GM18511 (cell line): Measurements from ENCODE around the gene EMILIN1.
A peak's percentile ranks its signal among the peaks of the same experiment; 100 is the strongest.

ENCODE experiments used
- ATAC-seq: cut with Tn5 transposase; IDR thresholded peaks from one replicate; pipeline ENCODE4 v1.9.1; 2021; ENCODE audit warnings: mild to moderate bottlenecking, moderate library complexity; ENCODE audit not compliant: unreplicated experiment

EMILIN1 gene

DNA sequence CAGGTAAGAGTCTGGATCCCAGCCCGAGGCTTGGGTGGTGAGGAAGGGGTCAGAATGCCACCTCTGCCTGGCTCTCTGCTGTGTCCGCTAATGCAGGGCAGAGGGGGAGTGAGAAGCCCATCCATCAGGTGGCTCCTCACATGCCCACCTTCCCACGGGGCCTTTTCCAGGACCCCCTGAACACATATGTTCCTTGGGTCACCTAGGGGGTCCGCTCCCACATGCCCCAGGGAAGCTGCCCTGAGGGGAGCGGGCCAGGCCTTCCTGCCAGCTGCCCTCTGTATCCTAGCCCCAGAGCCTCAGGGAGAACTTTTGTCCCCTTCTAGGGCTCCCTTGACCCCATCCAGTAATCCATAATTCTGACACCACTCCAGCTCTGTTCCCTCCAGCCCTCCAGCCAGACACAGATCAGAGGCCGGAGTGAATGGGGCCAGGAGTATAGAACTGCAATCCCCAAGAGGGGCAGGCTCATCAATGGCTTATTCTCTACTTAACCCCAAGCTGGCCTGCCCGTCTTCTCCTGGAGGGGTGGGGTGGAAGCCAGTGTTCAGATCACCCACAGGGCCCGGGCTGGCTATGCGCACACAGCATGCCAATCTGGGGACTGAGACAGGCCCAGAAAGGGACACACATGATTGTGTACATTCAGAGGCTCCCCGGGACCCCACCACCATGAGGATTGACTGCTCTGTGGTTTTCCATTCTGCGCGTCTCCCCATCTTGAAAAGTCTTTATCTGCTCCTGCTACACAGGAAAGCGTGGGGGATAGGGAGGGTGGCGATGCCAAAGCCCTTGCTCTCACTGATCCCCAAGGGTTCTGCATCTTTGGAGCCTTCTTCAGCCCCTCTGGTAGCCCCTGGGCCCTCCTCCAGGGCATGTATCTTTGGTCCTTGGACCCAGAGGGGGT is 1.1 kb downstream of the EMILIN1 start:
- ATAC-seq = no peak

DNA sequence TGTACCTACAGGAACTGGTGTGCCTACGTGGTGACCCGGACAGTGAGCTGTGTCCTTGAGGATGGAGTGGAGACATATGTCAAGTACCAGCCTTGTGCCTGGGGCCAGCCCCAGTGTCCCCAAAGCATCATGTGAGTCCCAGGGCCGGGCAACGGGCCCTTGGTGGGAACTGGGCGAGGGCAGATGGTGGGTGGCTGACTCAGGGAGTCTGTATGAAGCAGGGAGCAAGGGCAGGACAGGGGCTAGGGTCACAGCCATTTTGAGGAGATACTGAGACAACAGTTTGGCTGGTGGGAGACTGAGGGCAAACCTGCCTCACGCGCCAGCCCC is 1.7 kb downstream of the EMILIN1 start:
- no peak for ATAC-seq

DNA sequence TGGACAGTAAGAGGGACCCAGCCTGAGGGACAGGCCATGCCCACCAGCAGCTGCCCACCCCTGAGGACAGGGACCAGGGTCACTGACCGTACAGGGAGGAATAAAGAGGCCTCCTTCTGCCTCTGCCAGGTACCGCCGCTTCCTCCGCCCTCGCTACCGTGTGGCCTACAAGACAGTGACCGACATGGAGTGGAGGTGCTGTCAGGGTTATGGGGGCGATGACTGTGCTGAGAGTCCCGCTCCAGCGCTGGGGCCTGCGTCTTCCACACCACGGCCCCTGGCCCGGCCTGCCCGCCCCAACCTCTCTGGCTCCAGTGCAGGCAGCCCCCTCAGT is 2.2 kb downstream of the EMILIN1 start:
- ATAC-seq = no peak

DNA sequence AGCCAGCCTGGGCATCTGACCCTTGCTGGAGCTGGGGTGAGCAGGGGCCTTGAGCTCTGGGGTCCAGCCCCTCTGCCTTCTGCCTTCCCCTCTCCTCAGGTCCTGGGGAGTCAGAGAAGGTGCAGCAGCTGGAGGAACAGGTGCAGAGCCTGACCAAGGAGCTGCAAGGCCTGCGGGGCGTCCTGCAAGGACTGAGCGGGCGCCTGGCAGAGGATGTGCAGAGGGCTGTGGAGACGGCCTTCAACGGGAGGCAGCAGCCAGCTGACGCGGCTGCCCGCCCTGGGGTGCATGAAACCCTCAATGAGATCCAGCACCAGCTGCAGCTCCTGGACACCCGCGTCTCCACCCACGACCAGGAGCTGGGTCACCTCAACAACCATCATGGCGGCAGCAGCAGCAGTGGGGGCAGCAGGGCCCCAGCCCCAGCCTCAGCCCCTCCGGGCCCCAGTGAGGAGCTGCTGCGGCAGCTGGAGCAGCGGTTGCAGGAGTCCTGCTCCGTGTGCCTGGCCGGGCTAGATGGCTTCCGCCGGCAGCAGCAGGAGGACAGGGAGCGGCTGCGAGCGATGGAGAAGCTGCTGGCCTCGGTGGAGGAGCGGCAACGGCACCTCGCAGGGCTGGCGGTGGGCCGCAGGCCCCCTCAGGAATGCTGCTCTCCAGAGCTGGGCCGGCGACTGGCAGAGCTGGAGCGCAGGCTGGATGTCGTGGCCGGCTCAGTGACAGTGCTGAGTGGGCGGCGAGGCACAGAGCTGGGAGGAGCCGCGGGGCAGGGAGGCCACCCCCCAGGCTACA is 3.8 kb downstream of the EMILIN1 start:
- ATAC-seq = no peak

DNA sequence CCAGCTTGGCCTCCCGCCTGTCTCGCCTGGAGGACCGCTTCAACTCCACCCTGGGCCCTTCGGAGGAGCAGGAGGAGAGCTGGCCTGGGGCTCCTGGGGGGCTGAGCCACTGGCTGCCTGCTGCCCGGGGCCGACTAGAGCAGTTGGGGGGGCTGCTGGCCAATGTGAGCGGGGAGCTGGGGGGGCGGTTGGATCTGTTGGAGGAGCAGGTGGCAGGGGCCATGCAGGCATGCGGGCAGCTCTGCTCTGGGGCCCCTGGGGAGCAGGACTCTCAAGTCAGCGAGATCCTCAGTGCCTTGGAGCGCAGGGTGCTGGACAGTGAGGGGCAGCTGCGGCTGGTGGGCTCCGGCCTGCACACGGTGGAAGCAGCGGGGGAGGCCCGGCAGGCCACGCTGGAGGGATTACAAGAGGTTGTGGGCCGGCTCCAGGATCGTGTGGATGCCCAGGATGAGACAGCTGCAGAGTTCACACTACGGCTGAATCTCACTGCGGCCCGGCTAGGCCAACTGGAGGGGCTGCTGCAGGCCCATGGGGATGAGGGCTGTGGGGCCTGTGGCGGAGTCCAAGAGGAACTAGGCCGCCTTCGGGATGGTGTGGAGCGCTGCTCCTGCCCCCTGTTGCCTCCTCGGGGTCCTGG is 4.5 kb downstream of the EMILIN1 start:
- ATAC-seq = no peak

DNA sequence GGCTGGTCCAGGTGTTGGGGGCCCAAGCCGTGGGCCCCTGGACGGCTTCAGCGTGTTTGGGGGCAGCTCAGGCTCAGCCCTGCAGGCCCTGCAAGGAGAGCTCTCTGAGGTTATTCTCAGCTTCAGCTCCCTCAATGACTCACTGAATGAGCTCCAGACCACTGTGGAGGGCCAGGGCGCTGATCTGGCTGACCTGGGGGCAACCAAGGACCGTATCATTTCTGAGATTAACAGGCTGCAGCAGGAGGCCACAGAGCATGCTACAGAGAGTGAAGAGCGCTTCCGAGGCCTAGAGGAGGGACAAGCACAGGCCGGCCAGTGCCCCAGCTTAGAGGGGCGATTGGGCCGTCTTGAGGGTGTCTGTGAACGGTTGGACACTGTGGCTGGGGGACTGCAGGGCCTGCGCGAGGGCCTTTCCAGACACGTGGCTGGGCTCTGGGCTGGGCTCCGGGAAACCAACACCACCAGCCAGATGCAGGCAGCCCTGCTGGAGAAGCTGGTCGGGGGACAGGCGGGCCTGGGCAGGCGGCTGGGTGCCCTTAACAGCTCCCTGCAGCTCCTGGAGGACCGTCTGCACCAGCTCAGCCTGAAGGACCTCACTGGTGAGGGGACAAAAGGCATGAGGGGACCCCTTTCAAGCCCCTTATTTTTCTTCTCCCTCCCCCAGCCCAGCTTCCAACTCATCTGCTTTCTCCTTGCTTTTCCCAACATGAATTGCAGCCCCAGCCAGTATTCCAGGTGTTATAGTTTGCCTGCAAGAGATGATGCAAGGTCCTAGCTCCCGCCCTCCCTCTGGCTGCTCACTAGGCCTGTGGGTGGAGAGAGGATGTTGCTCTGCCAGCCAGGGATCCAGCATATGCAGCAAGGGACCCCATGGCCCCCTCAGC is 5.2 kb downstream of the EMILIN1 start:
- no peak for ATAC-seq

DNA sequence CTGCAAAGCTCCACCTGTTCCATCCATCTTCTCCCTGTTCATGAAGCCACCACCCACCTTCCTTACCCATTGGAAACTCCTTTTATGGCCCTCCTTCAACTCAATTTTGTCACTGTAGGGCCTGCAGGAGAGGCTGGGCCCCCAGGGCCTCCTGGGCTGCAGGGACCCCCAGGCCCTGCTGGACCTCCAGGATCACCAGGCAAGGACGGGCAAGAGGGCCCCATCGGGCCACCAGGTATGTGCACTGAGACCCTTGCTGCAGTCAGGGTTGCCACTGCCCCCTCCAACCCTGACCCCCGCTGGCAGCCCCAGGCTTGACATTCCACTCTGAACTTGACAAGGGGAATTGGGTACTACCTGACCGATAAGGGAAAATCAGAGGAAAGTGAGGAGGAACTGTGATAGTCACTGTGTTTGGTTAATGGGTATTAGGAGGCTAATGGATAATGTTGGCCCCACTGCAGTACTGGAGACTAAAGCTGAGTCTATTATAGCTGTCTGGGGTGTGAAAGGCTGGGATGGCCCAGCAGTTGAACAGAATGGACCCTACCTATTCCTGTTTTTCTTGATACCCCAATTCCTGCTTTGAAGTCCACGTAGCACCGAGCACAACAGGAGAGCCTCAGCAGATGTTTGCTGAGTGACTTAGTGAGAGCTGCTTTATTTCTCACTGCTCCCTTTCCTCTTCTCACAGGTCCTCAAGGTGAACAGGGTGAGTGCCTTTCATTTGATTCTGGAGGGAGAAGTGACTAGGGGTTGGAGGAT is 6.1 kb downstream of the EMILIN1 start:
- no peak for ATAC-seq

DNA sequence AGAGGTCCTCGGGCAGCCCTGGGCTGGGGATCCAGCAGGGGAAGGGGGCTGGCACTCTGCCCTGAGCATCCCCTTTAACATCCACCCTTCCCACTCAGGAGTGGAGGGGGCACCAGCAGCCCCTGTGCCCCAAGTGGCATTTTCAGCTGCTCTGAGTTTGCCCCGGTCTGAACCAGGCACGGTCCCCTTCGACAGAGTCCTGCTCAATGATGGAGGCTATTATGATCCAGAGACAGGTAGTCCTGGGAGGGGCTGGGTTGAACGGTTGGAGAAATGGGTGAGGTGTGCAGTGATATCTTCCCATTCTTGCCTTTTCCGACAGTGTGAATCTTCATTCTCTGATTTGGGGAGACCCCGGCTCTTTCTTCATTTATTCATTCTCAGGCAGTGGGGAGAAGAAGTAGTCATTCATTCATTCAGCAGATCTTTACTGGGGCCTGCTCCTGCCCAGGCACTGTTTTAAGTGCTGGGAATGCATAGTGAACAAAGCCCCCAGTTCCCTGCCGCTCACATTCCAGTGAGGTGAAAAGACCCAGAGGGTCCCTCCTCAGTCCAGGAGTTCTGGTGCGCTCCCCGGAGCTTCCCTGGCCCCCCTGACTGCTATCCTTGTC is 6.8 kb downstream of the EMILIN1 start:
- ATAC-seq = no peak

DNA sequence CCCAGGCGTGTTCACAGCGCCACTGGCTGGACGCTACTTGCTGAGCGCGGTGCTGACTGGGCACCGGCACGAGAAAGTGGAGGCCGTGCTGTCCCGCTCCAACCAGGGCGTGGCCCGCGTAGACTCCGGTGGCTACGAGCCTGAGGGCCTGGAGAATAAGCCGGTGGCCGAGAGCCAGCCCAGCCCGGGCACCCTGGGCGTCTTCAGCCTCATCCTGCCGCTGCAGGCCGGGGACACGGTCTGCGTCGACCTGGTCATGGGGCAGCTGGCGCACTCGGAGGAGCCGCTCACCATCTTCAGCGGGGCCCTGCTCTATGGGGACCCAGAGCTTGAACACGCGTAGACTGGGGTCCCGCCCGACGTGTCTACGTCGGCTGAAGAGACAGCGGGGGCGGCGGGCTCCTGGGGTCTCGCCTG is 7.3 kb downstream of the EMILIN1 start:
- peak; percentile 14 for ATAC-seq

DNA sequence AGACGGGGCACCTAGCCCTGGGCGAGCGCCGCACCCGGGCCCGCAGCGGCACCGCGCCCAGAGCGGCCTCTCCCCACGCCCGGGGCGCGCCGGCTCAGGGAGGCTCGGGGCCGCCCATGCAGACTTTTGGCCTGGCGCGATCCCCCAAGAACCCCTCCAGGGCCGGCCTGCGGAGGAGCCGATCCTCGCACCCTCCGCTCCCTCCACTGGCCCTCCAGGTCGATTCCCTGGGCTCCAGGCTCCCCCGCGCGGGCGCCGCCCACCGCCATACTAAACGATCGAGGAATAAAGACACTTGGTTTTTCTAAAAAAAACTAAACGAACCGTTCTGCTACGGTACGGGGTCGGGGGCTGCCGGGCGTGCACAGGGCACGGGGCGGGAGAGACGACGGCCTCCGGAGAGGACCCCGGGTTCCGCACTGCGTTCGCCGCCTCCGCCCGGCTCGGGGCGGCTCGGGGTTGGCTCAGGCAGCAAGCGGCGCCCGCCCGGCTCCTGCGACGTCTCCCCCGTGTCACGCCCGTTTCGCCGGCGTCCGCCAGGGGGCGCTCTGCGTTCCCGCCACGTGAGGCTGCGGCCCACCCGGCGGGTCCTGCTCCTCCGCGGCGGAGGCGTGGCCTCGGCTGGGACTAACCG is 7.8 kb downstream of the EMILIN1 start:
- ATAC-seq = peak; percentile 81

DNA sequence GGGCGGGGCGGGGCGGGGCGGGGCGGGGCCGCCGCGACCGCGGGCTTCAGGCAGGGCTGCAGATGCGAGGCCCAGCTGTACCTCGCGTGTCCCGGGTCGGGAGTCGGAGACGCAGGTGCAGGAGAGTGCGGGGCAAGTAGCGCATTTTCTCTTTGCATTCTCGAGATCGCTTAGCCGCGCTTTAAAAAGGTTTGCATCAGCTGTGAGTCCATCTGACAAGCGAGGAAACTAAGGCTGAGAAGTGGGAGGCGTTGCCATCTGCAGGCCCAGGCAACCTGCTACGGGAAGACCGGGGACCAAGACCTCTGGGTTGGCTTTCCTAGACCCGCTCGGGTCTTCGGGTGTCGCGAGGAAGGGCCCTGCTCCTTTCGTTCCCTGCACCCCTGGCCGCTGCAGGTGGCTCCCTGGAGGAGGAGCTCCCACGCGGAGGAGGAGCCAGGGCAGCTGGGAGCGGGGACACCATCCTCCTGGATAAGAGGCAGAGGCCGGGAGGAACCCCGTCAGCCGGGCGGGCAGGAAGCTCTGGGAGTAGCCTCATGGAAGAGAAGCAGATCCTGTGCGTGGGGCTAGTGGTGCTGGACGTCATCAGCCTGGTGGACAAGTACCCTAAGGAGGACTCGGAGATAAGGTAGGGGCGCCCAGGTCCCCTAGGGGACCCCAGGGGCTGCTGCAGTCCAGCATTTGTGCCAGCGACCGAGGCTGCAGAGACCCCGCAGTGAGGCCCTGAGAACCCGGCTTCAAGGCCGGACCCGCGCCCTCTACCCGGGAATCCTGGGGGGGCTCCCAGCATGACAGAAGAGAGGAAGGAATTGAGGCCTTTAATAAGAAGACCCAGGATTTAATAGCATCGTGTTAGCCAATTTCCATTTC is 8.5 kb downstream of the EMILIN1 start, which contains the start of gene KHK:
TSS of gene KHK (plus strand) at position 49 of the 870 bp plus-strand sequence. CDS start at position 537, 488 bp downstream.
- ATAC-seq = peak; percentile 12

DNA sequence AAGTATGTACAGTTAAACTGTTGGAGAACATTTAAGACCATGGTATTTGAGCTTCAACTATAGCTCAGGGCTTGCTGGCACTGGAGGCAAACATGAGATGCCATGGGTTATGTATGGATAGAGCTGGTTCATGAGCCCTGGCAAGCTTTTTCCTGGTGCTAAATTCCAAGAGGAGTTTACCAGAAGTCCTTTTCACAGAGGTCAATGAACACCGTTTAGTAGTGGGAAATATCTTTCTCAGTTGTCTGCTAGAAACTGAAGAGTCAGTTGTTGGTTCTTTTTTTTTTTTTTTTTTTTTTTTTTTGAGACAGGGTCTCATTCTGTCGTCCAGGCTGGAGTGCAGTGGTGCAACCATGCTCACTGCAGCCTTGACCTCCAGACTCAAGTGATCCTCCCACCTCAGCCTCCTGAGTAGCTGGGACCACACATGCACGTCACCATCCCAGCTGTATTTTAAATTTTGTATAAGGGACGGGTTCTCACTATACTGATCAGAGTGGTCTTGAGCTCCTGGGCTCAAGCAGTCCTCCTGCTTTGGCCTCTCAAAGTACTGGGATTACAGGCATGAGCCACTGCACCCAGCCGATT is 9.5 kb downstream of the EMILIN1 start:
- no peak for ATAC-seq

DNA sequence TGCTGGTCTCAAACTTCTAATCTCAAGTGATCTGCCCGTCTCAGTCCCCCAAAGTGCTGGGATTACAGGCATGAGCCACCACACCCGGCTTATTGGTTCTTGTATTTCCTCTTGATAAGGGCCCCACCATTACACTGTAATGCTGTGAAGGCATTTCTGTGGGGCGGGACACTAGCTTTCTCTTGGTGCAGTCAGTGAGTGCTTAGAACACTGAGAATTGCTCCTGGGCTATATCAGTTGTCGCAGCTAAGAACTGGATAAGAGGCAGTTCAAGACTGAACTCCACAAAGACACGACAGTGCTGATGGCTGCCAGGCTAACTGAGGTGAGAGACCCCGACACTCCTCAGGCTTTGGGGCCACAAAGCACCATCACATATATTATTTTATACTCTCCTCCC is 10.2 kb downstream of the EMILIN1 start:
- no peak for ATAC-seq

DNA sequence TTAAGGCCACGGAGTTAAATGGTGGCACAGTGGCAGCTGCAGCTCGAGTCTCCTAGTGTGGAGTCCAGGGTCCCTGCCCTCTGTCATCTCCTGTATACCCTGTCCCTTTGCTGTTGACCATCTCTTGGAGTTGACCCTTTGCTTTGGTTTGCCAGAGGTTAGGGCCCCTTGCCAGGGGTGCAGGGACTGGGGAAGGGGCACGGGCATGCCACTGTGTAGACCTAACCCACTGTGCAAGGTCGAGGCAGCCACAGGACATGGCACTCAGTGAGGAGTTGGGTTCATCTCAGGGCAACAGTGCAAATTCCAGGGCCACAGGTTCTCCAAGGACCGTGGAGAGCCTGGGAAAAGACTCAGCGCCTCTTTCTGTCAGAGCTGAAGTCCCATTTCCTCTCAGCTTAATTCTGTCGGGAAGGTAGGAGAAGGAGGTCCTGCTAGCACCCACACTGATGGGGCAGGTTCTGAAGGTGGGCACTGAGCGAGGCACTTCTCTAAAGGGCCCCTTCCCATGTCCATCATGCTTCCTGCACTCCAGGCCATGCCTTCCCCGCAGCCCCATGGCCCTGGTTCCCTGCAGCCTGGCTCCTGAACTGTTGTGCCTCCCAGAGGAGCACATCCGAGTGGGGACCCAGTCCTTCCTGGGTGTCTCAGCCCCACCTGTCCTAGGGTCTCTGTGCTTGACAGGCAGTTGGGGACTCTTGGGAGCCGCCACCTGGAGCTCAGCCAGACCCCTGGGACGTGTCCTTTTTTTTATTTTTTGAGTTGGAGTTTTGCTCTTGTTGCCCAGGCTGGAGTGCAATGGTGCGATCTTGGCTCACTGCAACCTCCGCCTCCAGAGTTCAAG is 10.9 kb downstream of the EMILIN1 start:
- no peak for ATAC-seq

DNA sequence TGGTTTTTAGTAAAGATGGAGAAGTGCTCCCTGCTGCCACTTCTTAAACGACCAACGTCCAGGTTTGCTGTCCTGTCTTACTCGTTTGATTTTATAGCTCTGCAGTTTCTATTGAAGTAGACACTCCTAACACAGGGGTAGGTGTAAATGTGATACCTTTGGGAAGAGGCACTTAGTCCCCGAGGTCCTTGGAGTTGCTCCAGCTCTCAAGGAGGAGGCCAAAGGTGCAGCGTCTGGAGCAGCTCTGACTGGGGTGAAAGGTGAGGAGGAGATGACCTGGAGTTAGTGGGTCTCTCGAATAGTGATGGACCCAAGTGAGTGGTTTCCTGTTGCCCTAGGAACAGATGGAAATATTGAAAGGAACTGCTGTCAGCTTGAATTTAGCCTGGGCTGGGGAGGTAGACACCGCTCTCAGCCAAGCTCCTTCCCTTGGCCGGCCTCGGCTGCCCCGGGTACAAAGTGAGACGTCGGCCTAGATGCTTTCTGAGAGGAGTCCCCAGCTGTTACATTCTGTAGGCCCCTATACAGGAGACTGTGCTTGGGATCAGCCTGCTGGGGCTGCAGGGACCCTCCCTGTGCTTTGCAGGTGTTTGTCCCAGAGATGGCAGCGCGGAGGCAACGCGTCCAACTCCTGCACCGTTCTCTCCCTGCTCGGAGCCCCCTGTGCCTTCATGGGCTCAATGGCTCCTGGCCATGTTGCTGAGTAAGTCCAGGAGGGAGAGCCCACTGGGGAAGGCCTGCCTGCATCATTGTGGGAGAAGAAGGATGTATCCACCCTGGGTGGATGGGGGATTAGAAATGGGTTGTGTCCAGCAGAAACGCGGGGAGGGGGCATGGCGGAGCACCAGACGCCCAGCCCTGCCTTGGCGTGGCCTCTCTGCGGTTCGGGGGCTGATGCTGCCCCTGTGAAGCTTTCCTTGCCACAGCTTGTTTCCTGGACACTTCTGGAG is 13.6 kb downstream of the EMILIN1 start:
- no peak for ATAC-seq
